Measurements from ENCODE around the gene NUDCD3.

DNA sequence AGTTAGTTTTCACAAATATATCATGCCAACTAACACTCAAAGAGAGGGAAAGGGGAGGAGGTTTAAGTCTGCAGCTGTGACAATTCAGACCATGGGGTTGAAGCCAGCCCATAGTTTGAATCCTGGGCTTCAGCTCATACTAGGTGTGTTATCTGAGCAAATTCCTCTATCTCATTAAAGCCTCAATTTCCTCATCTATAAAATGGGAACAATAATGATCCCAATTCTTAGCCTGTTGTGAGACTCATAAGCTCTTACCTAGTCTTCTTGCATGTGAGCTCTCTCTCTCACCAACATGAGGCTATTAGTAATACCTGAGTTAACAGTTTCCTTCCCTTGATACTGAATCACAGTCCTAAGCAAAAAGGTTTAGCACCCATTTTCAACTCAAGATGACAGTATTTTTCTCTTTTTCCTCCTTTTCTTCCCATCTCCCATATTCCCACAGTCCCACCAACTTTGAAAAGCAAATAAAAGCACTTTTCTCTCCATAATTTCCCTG, 49.8 kb downstream of the NUDCD3 start:
- TF ChIP-seq TBP (IDR thresholded peaks at IDR 0.05; ENCODE audit: low read depth, low read length): no peak
- TF ChIP-seq, protein P1, sequence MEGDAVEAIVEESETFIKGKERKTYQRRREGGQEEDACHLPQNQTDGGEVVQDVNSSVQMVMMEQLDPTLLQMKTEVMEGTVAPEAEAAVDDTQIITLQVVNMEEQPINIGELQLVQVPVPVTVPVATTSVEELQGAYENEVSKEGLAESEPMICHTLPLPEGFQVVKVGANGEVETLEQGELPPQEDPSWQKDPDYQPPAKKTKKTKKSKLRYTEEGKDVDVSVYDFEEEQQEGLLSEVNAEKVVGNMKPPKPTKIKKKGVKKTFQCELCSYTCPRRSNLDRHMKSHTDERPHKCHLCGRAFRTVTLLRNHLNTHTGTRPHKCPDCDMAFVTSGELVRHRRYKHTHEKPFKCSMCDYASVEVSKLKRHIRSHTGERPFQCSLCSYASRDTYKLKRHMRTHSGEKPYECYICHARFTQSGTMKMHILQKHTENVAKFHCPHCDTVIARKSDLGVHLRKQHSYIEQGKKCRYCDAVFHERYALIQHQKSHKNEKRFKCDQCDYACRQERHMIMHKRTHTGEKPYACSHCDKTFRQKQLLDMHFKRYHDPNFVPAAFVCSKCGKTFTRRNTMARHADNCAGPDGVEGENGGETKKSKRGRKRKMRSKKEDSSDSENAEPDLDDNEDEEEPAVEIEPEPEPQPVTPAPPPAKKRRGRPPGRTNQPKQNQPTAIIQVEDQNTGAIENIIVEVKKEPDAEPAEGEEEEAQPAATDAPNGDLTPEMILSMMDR (IDR thresholded peaks at IDR 0.05; ENCODE audit: control extremely low read depth in 1 of 3, insufficient read depth in 1 of 3, low read depth in 1 of 3, low read length in 3 of 3): no peak
- no peak for TF ChIP-seq TAF1 (IDR thresholded peaks at IDR 0.05; ENCODE audit: low read depth, low read length)
- TF ChIP-seq TCF12 (IDR thresholded peaks at IDR 0.05; ENCODE audit: low read depth, low read length): no peak
- TF ChIP-seq SP1 (IDR thresholded peaks at IDR 0.05; ENCODE audit: low read depth, low read length): no peak
- no peak for TF ChIP-seq EP300 (IDR thresholded peaks at IDR 0.05; ENCODE audit: borderline replicate concordance in 1 of 2, low read depth in 2 of 2, low read length in 2 of 2)
- TF ChIP-seq POLR2A (IDR thresholded peaks at IDR 0.05; ENCODE audit: control extremely low read depth in 1 of 2, low read depth in 2 of 2, low read length in 2 of 2): no peak
- TF ChIP-seq, protein P2, sequence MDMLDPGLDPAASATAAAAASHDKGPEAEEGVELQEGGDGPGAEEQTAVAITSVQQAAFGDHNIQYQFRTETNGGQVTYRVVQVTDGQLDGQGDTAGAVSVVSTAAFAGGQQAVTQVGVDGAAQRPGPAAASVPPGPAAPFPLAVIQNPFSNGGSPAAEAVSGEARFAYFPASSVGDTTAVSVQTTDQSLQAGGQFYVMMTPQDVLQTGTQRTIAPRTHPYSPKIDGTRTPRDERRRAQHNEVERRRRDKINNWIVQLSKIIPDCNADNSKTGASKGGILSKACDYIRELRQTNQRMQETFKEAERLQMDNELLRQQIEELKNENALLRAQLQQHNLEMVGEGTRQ (IDR thresholded peaks at IDR 0.05; ENCODE audit: low read length): no peak

Data from H1 (cell line).